GM04504 (cell line): ENCODE measurements around the gene SP3.

Source experiments
- DNase-seq: peaks from one replicate; pipeline ENCODE4 v3.0.0-alpha.2; 2012; ENCODE audit warnings: low read depth

The SP3 gene

GRCh38 chr2:173942861-173943523 lies 22.2 kb downstream of the SP3 start:
- no peak for DNase-seq

- no peak for DNase-seq
Measured at GRCh38 chr2:173941567-173941966, 23.6 kb downstream of the SP3 start.

GRCh38 chr2:173940208-173941020 lies 24.8 kb downstream of the SP3 start:
- DNase-seq, result no peak

GRCh38 chr2:173938700-173939384 lies 26.3 kb downstream of the SP3 start:
- DNase-seq, result no peak

GRCh38 chr2:173935305-173935704 lies 29.9 kb downstream of the SP3 start:
- DNase-seq, result no peak

- DNase-seq, result no peak
Measured at GRCh38 chr2:173934895-173935294, 30.3 kb downstream of the SP3 start.

- no peak for DNase-seq
Measured at GRCh38 chr2:173931751-173932150, 33.4 kb downstream of the SP3 start.

GRCh38 chr2:173929441-173929840 lies 35.7 kb downstream of the SP3 start:
- DNase-seq, result no peak

GRCh38 chr2:173926875-173927274 lies 38.3 kb downstream of the SP3 start:
- no peak for DNase-seq

GRCh38 chr2:173924285-173924684 lies 40.9 kb downstream of the SP3 start:
- DNase-seq, result no peak

- DNase-seq, result no peak
Measured at GRCh38 chr2:173922760-173923159, 42.4 kb downstream of the SP3 start.

GRCh38 chr2:173922068-173922467 lies 43.1 kb downstream of the SP3 start:
- DNase-seq, result no peak

- no peak for DNase-seq
Measured at GRCh38 chr2:173914055-173914927, 50.9 kb downstream of the SP3 start.

GRCh38 chr2:173909846-173910245 lies 55.3 kb downstream of the SP3 start:
- no peak for DNase-seq

GRCh38 chr2:173906626-173907025 lies 58.5 kb downstream of the SP3 start:
- DNase-seq, result no peak

- DNase-seq, result no peak
Measured at GRCh38 chr2:173903601-173904394, 61.4 kb downstream of the SP3 start.

- DNase-seq, result no peak
Measured at GRCh38 chr2:173898996-173899395, 66.2 kb downstream of the SP3 start.

GRCh38 chr2:173898178-173898668 lies 67.0 kb downstream of the SP3 start:
- no peak for DNase-seq

- DNase-seq, result no peak
Measured at GRCh38 chr2:173896755-173897154, 68.4 kb downstream of the SP3 start.

GRCh38 chr2:173892341-173892740 lies 72.8 kb downstream of the SP3 start:
- no peak for DNase-seq
